IMR-90 (cell line): Measurements from ENCODE around the gene PHF21A. TPM values are rescaled to one million over a fixed set of nuclear protein-coding genes. Genes with fewer than 3 reads are reported as not detected.

ENCODE experiments used
- ATAC-seq: fragments of 200-7000 bp; cut with Tn5 transposase; 2 replicates; pipeline ENCODE4 v1.9.1; 2020; ENCODE audit warnings: low read depth, mild to moderate bottlenecking, moderate library complexity
- BruUV-seq: library from RNA; stranded (reverse); fragments of 400-500 nt; replicated peaks from 2 replicates; lab custom pipeline; 2021; lab: Mats Ljungman, UMichigan
- CTCF ChIA-PET: fragments of 300-600 bp; formaldehyde crosslinking; extraction: SDS; loops from one replicate; lab custom pipeline; 2021; ENCODE audit warnings: antibody characterized with exemption; lab: Yijun Ruan, JAX
- POLR2A ChIA-PET: fragments of 300-600 bp; sonication (Branson Sonifier 250); formaldehyde crosslinking; loops from one replicate; lab custom pipeline; 2022; ENCODE audit warnings: antibody characterized with exemption; ENCODE audit not compliant: unreplicated experiment; lab: Charles Lee
- DNase-seq: peaks from one replicate; pipeline ENCODE4 v3.0.0; 2013
- H2AFZ ChIP-seq: replicated peaks from 2 replicates; pipeline ENCODE3; 2013; ENCODE audit warnings: low read length, mild to moderate bottlenecking; ENCODE audit not compliant: poor library complexity
- H2AK5ac ChIP-seq: 2 replicates; pipeline ENCODE4 v1.6.1; 2013; ENCODE audit warnings: low read depth, low read length, inconsistent platforms
- H2AK9ac ChIP-seq: replicated peaks from 2 replicates; pipeline ENCODE3; 2013; ENCODE audit warnings: mild to moderate bottlenecking, low read depth, low read length, moderate library complexity; ENCODE audit not compliant: poor library complexity
- H2BK120ac ChIP-seq: 2 replicates; pipeline ENCODE4 v1.6.1; 2013; ENCODE audit warnings: low read depth, low read length, inconsistent platforms
- H2BK15ac ChIP-seq: 3 replicates; pipeline ENCODE4 v1.6.1; 2013; ENCODE audit warnings: low read depth, low read length, inconsistent platforms
- H2BK20ac ChIP-seq: 2 replicates; pipeline ENCODE4 v1.6.1; 2013; ENCODE audit warnings: low read depth, mild to moderate bottlenecking, inconsistent platforms, low read length, moderate library complexity
- H2BK5ac ChIP-seq: 2 replicates; pipeline ENCODE4 v1.6.1; 2013; ENCODE audit warnings: mild to moderate bottlenecking, low read depth, low read length, inconsistent platforms; ENCODE audit not compliant: poor library complexity, severe bottlenecking
- H3K14ac ChIP-seq: replicated peaks from 2 replicates; pipeline ENCODE4 v1.6.1; 2013; ENCODE audit warnings: low read depth, low read length, inconsistent platforms
- H3K18ac ChIP-seq: 2 replicates; pipeline ENCODE4 v1.6.1; 2013; ENCODE audit warnings: low read depth, low read length, control low read depth
- H3K23ac ChIP-seq: 2 replicates; pipeline ENCODE4 v1.6.1; 2013; ENCODE audit warnings: low read depth, low read length, inconsistent platforms
- H3K27ac ChIP-seq: 2 replicates; pipeline ENCODE4 v1.5.1; 2013; ENCODE audit warnings: mild to moderate bottlenecking, control low read depth, low read length; ENCODE audit not compliant: insufficient read depth
- H3K27me3 ChIP-seq: 2 replicates; pipeline ENCODE4 v1.6.1; 2013; ENCODE audit warnings: low read length; ENCODE audit not compliant: control insufficient read depth, insufficient read depth
- H3K36me3 ChIP-seq: 2 replicates; pipeline ENCODE4 v1.6.1; 2013; ENCODE audit warnings: low read length, mixed read lengths; ENCODE audit not compliant: control insufficient read depth, insufficient read depth
- H3K4ac ChIP-seq: 2 replicates; pipeline ENCODE4 v1.6.1; 2013; ENCODE audit warnings: low read depth, low read length, inconsistent platforms
- H3K4me1 ChIP-seq: 2 replicates; pipeline ENCODE4 v1.6.1; 2013; ENCODE audit warnings: low read length, mixed read lengths; ENCODE audit not compliant: control insufficient read depth, insufficient read depth
- H3K4me2 ChIP-seq: 2 replicates; pipeline ENCODE4 v1.6.1; 2013; ENCODE audit warnings: low read depth, mild to moderate bottlenecking, control low read depth, low read length, moderate library complexity
- H3K4me3 ChIP-seq: 2 replicates; pipeline ENCODE4 v1.5.1; 2013; ENCODE audit warnings: low read depth, mild to moderate bottlenecking, control low read depth, low read length, moderate library complexity; ENCODE audit not compliant: insufficient read depth
- H3K56ac ChIP-seq: 2 replicates; pipeline ENCODE4 v1.6.1; 2013; ENCODE audit warnings: low read length, inconsistent platforms; ENCODE audit not compliant: insufficient read depth; ENCODE audit errors: extremely low read depth
- H3K79me1 ChIP-seq, 2 experiments: 2 replicates each; pipeline ENCODE4 v1.6.1; 2013; ENCODE audit warnings: low read length in 2 of 2, inconsistent platforms in 1 of 2, low read depth in 1 of 2
- H3K9ac ChIP-seq: 2 replicates; pipeline ENCODE4 v1.6.1; 2013; ENCODE audit warnings: low read depth, low read length, control low read depth
- H3K9me1 ChIP-seq: 2 replicates; pipeline ENCODE4 v1.6.1; 2013; ENCODE audit warnings: low read length, inconsistent platforms; ENCODE audit not compliant: insufficient read depth
- H3K9me3 ChIP-seq: 2 replicates; pipeline ENCODE4 v1.6.1; 2013; ENCODE audit warnings: low read length; ENCODE audit not compliant: control insufficient read depth, insufficient read depth
- H4K20me1 ChIP-seq: 2 replicates; pipeline ENCODE4 v1.6.1; 2013; ENCODE audit warnings: low read length, inconsistent platforms; ENCODE audit not compliant: insufficient read depth
- H4K5ac ChIP-seq: 2 replicates; pipeline ENCODE4 v1.6.1; 2013; ENCODE audit warnings: mild to moderate bottlenecking, low read depth, low read length, control low read depth
- H4K8ac ChIP-seq, 2 experiments: 2 replicates each; pipeline ENCODE4 v1.6.1; 2013; ENCODE audit warnings: low read depth in 2 of 2, low read length in 2 of 2, control low read depth in 1 of 2, inconsistent platforms in 1 of 2
- H4K91ac ChIP-seq: 2 replicates; pipeline ENCODE4 v1.6.1; 2013; ENCODE audit warnings: low read depth, low read length, inconsistent platforms; ENCODE audit not compliant: insufficient read depth
- BHLHE40 ChIP-seq: fragments of 150-350 bp; IDR thresholded peaks from 2 replicates; pipeline ENCODE4 v1.6.1; 2016; ENCODE audit warnings: mild to moderate bottlenecking, low read depth, low read length
- CEBPB ChIP-seq: IDR thresholded peaks from 2 replicates; pipeline ENCODE4 v1.6.1; 2012; ENCODE audit warnings: low read depth, low read length, improper control_type of control experiment
- CHD1 ChIP-seq: IDR thresholded peaks from 2 replicates; pipeline ENCODE4 v1.6.1; 2012; ENCODE audit warnings: low read depth, low read length, improper control_type of control experiment
- CTCF ChIP-seq: conservative IDR thresholded peaks from 2 replicates; pipeline ENCODE4 v1.5.1; 2012; ENCODE audit warnings: mild to moderate bottlenecking, low read depth, low read length, improper control_type of control experiment
- FOS ChIP-seq: fragments of 150-350 bp; IDR thresholded peaks from 2 replicates; pipeline ENCODE4 v1.6.1; 2016; ENCODE audit warnings: low read depth, low read length
- MAFK ChIP-seq: IDR thresholded peaks from 2 replicates; pipeline ENCODE4 v1.6.1; 2012; ENCODE audit warnings: low read depth, low read length, improper control_type of control experiment
- MAZ ChIP-seq: IDR thresholded peaks from 2 replicates; pipeline ENCODE4 v1.6.1; 2012; ENCODE audit warnings: low read depth, mild to moderate bottlenecking, low read length, improper control_type of control experiment, moderate library complexity, borderline replicate concordance
- MXI1 ChIP-seq: IDR thresholded peaks from 2 replicates; pipeline ENCODE4 v1.6.1; 2012; ENCODE audit warnings: low read depth, mild to moderate bottlenecking, low read length, moderate library complexity, borderline replicate concordance
- NFE2L2 ChIP-seq: fragments of 150-350 bp; IDR thresholded peaks from 2 replicates; pipeline ENCODE4 v1.6.1; 2016; ENCODE audit warnings: low read depth, mild to moderate bottlenecking, low read length
- POLR2A ChIP-seq: IDR thresholded peaks from 2 replicates; pipeline ENCODE4 v1.6.1; 2012; ENCODE audit warnings: mild to moderate bottlenecking, low read depth, low read length
- RAD21 ChIP-seq: IDR thresholded peaks from 2 replicates; pipeline ENCODE4 v1.6.1; 2012; ENCODE audit warnings: low read length, improper control_type of control experiment
- RCOR1 ChIP-seq: IDR thresholded peaks from 2 replicates; pipeline ENCODE4 v1.6.1; 2012; ENCODE audit warnings: mild to moderate bottlenecking, low read length, improper control_type of control experiment; ENCODE audit not compliant: insufficient replicate concordance
- RFX5 ChIP-seq: IDR thresholded peaks from 2 replicates; pipeline ENCODE4 v1.8.0; 2012; ENCODE audit warnings: low read depth, mild to moderate bottlenecking, low read length, moderate library complexity
- SMC3 ChIP-seq: fragments of 150-350 bp; IDR thresholded peaks from 2 replicates; pipeline ENCODE4 v1.6.1; 2016; ENCODE audit warnings: low read depth, mild to moderate bottlenecking, antibody characterized with exemption, low read length, moderate library complexity
- WGBS, 2 experiments: methylation state at CpG; one replicate each; pipeline versions ENCODE4 v1.1.5 to v1.1.7; 2013; ENCODE audit warnings: missing lambda C conversion rate in 2 of 2; ENCODE audit not compliant: insufficient read length in 1 of 2; ENCODE audit errors: extremely low coverage in 2 of 2; 5-methylcytosine and 5-hydroxymethylcytosine counted together
- dilution Hi-C: fragments of 300-500 bp; cut with HindIII; formaldehyde crosslinking; loops from one replicate; pipeline ENCODE4 v1.14.3; 2018; ENCODE audit warnings: low sequenced_read_pairs; ENCODE audit not compliant: unreplicated experiment
- in situ Hi-C: fragments of 300-500 bp; cut with MboI; formaldehyde crosslinking; loops from 3 replicates; pipeline ENCODE4 v1.14.3; 2019; ENCODE audit warnings: low sequenced_read_pairs, inconsistent platforms, mixed read lengths
- intact Hi-C: fragments of 100-400 bp; cut with micrococcal nuclease; formaldehyde crosslinking; loops from 2 replicates; pipeline ENCODE4 v1.10.0; 2022
- polyA plus RNA-seq, 3 experiments: library from polyadenylated mRNA; depleted of rRNA; stranded (reverse); fragments of >200 nt; gene quantifications; 2 replicates each; pipeline ENCODE4 v1.2.3, GENCODE V29; 2012; ENCODE audit warnings: low replicate concordance in 1 of 3
- total RNA-seq: library from RNA; depleted of rRNA; stranded (reverse); fragments of >200 nt; gene quantifications from 2 replicates; pipeline ENCODE4 v1.2.3, GENCODE V29; 2012
- TF ChIP-seq, protein P1 (sequence below): fragments of 150-350 bp; IDR thresholded peaks from 2 replicates; pipeline ENCODE4 v1.6.1; 2016; ENCODE audit warnings: low read depth, mild to moderate bottlenecking, low read length, moderate library complexity, borderline replicate concordance
- TF ChIP-seq, protein P2 (sequence below): fragments of 150-350 bp; IDR thresholded peaks from 2 replicates; pipeline ENCODE4 v1.6.1; 2017; ENCODE audit warnings: mild to moderate bottlenecking, antibody characterized with exemption, low read length, low read depth

PHF21A gene
- total and polyA plus RNA-seq, 2 of the 4 experiments (the other 2 are of a cell fraction), result 9.0 to 20.6 TPM

DNA sequence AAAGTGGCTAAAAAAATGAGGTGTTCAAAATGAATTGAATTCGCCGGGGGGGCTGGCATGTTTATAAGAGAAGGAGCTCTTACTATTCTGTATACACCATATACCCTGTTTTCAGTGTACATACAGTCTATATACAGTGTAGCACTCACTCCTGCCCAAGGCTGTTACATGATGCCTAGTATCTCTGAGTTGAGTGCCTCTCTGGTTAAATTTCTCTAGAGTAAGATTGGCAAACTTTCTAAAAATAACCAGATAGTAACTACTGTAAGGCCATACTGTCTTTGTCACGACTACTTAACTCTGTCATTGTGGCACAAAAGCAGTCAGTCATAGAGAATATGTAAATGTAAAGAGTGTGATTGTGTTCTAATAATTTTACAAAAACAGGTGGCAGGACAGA is 58.1 kb downstream of the PHF21A start:
- no peak overlapping the region for H2AFZ ChIP-seq
- no peak overlapping the region for H3K4me2 ChIP-seq
- H3K9me3 ChIP-seq, result no peaks in the 10 kb centered on the region
- no peak overlapping the region for H3K4ac ChIP-seq
- H3K9ac ChIP-seq, result no peak overlapping the region
- H4K8ac ChIP-seq, result no peak overlapping the region
- no peak overlapping the region for H4K5ac ChIP-seq
- no peak overlapping the region for H2BK20ac ChIP-seq
- ChIA-PET CTCF (no interaction called here), POLR2A (no interaction called here)
- peaks cover 2% of the 10 kb centered on the region for H3K9me1 ChIP-seq
- peaks cover 23 to 26% of the 10 kb centered on the region in 2 experiments for H3K79me1 ChIP-seq
- H2AK9ac ChIP-seq, result no peak overlapping the region
- peaks cover 12% of the 10 kb centered on the region; the same call in 1 of the 2 replicates for H4K20me1 ChIP-seq
- DNase-seq (no peak), ATAC-seq (no peak)
- H3K14ac ChIP-seq, result no peak overlapping the region
- H3K36me3 ChIP-seq, result peaks cover 6% of the 10 kb centered on the region; the same call in 1 of the 2 replicates
- intact Hi-C loops (no loop called here), in situ Hi-C loops (no loop called here), dilution Hi-C loops (no loop called here)
- H3K56ac ChIP-seq, result no peak overlapping the region
- no peak overlapping the region for H3K4me3 ChIP-seq
- no peak overlapping the region for H2AK5ac ChIP-seq
- H3K18ac ChIP-seq, result no peak overlapping the region
- TF ChIP-seq MXI1, result no peak
- TF ChIP-seq CTCF, result no peak
- TF ChIP-seq RCOR1, result no peak
- no peak for TF ChIP-seq CHD1
- TF ChIP-seq, protein P1, sequence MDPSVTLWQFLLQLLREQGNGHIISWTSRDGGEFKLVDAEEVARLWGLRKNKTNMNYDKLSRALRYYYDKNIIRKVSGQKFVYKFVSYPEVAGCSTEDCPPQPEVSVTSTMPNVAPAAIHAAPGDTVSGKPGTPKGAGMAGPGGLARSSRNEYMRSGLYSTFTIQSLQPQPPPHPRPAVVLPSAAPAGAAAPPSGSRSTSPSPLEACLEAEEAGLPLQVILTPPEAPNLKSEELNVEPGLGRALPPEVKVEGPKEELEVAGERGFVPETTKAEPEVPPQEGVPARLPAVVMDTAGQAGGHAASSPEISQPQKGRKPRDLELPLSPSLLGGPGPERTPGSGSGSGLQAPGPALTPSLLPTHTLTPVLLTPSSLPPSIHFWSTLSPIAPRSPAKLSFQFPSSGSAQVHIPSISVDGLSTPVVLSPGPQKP, result no peak
- TF ChIP-seq FOS, result no peak
- TF ChIP-seq NFE2L2, result no peak
- TF ChIP-seq BHLHE40, result no peak
- no peak for TF ChIP-seq MAZ
- no peak for TF ChIP-seq MAFK
- no peak for TF ChIP-seq RAD21
- TF ChIP-seq CEBPB, result no peak
- no peak for TF ChIP-seq RFX5
- no peak for TF ChIP-seq POLR2A
- TF ChIP-seq, protein P2, sequence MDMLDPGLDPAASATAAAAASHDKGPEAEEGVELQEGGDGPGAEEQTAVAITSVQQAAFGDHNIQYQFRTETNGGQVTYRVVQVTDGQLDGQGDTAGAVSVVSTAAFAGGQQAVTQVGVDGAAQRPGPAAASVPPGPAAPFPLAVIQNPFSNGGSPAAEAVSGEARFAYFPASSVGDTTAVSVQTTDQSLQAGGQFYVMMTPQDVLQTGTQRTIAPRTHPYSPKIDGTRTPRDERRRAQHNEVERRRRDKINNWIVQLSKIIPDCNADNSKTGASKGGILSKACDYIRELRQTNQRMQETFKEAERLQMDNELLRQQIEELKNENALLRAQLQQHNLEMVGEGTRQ, result no peak
- TF ChIP-seq SMC3, result no peak
- H3K4me1 ChIP-seq, result 0 out of 2 replicates have a peak, but pooled peaks cover 2% of the 10 kb centered on the region
- no peak overlapping the region for H2BK5ac ChIP-seq
- BruUV-seq, result no TSS peak
- no peak overlapping the region for H2BK15ac ChIP-seq
- H3K27me3 ChIP-seq, result no peaks in the 10 kb centered on the region
- H3K27ac ChIP-seq, result no peak overlapping the region
- no peak overlapping the region for H4K91ac ChIP-seq
- no peak overlapping the region for H2BK120ac ChIP-seq
- H3K23ac ChIP-seq, result no peak overlapping the region
- no CpG with 5 or more reads among the region's 3 CpGs for WGBS, 2 experiments
